SK-N-SH (cell line): ENCODE measurements around the gene CD244. TPM values are rescaled to one million over a fixed set of nuclear protein-coding genes. Genes with fewer than 3 reads are reported as not detected.

Experiments
- CTCF ChIA-PET: fragments of 300-600, 350-600 bp; formaldehyde crosslinking; extraction: SDS; loops from one replicate; lab custom pipeline; 2021; lab: Yijun Ruan, JAX
- POLR2A ChIA-PET: fragments of 350-600 bp; sonication (Branson Sonifier 250); formaldehyde crosslinking; extraction: SDS; loops from one replicate; lab custom pipeline; 2020; ENCODE audit warnings: antibody characterized with exemption, inconsistent platforms; lab: Yijun Ruan, JAX
- DNase-seq: peaks from one replicate; pipeline ENCODE4 v3.0.0; 2012
- H2AFZ ChIP-seq: fragments of 200-600 bp; sonication (generic); 2 replicates; pipeline ENCODE4 v1.8.1; 2016; ENCODE audit warnings: antibody characterized with exemption, mild to moderate bottlenecking, low read depth
- H3F3A ChIP-seq: fragments of 200-600 bp; sonication (generic); replicated peaks from 2 replicates; pipeline ENCODE3; 2016; ENCODE audit warnings: antibody characterized with exemption, mild to moderate bottlenecking; ENCODE audit not compliant: insufficient read depth
- H3K27ac ChIP-seq, 2 experiments: fragments of 200-500 bp in 1 of 2; fragments of 200-600 bp in 1 of 2; sonication (Bioruptor generic) in 1 of 2; sonication (generic), shearing (Covaris generic) in 1 of 2; 2 replicates each; pipeline versions ENCODE4 v1.5.1 to v1.6.1; 2014 to 2016; ENCODE audit warnings: low read depth in 2 of 2, inconsistent platforms in 1 of 2, low read length in 1 of 2, mild to moderate bottlenecking in 1 of 2, mixed read lengths in 1 of 2
- H3K27me3 ChIP-seq: fragments of 200-600 bp; sonication (generic), shearing (Covaris generic); 2 replicates; pipeline ENCODE4 v1.6.1; 2016; ENCODE audit warnings: mixed run types; ENCODE audit not compliant: insufficient read depth
- H3K36me3 ChIP-seq, 2 experiments: fragments of 200-500 bp in 1 of 2; fragments of 200-600 bp in 1 of 2; sonication (Bioruptor generic) in 1 of 2; sonication (generic) in 1 of 2; replicated peaks in 1 of 2; 2 replicates each; pipeline versions ENCODE3 to v1.5.1; 2014 to 2016; ENCODE audit warnings: low read length in 1 of 2, mild to moderate bottlenecking in 1 of 2; ENCODE audit not compliant: insufficient read depth in 2 of 2, control insufficient read depth in 1 of 2
- H3K4me1 ChIP-seq, 2 experiments: fragments of 200-500 bp in 1 of 2; fragments of 200-600 bp in 1 of 2; sonication (Bioruptor generic) in 1 of 2; sonication (generic), shearing (Covaris generic) in 1 of 2; 2 replicates each; pipeline versions ENCODE4 v1.5.1 to v1.6.1; 2014 to 2016; ENCODE audit warnings: low read depth in 1 of 2, low read length in 1 of 2, mixed run types in 1 of 2; ENCODE audit not compliant: insufficient read depth in 2 of 2, control insufficient read depth in 1 of 2
- H3K4me2 ChIP-seq: fragments of 200-600 bp; sonication (generic), shearing (Covaris generic); 2 replicates; pipeline ENCODE4 v1.6.1; 2017; ENCODE audit warnings: mixed run types
- H3K4me3 ChIP-seq, 2 experiments: fragments of 200-500 bp in 1 of 2; fragments of 200-600 bp in 1 of 2; sonication (Bioruptor generic) in 1 of 2; sonication (generic), shearing (Covaris generic) in 1 of 2; 2 replicates each; pipeline versions ENCODE4 v1.5.1 to v1.8.1; 2014 to 2016; ENCODE audit warnings: low read depth in 2 of 2, inconsistent platforms in 1 of 2, low read length in 1 of 2, mild to moderate bottlenecking in 1 of 2, mixed read lengths in 1 of 2, moderate library complexity in 1 of 2
- H3K79me2 ChIP-seq: fragments of 200-600 bp; sonication (generic); 2 replicates; pipeline ENCODE4 v1.8.1; 2017; ENCODE audit warnings: mild to moderate bottlenecking; ENCODE audit not compliant: insufficient read depth
- H3K9ac ChIP-seq: fragments of 200-600 bp; sonication (generic); 2 replicates; pipeline ENCODE4 v1.6.1; 2017; ENCODE audit warnings: mixed run types
- H3K9me2 ChIP-seq: fragments of 200-600 bp; sonication (generic); 2 replicates; pipeline ENCODE4 v1.6.1; 2017; ENCODE audit warnings: mixed run types
- H3K9me3 ChIP-seq: fragments of 200-600 bp; sonication (generic); 2 replicates; pipeline ENCODE4 v1.6.1; 2017; ENCODE audit warnings: mixed run types, mild to moderate bottlenecking, moderate library complexity
- H4K20me1 ChIP-seq: fragments of 200-600 bp; sonication (generic); 2 replicates; pipeline ENCODE4 v1.6.1; 2017; ENCODE audit warnings: mild to moderate bottlenecking, mixed run types; ENCODE audit not compliant: insufficient read depth
- CHD2 ChIP-seq: fragments of 150-350 bp; IDR thresholded peaks from 2 replicates; pipeline ENCODE4 v1.6.1; 2018; ENCODE audit warnings: low read length; ENCODE audit not compliant: partially characterized antibody
- CTCF ChIP-seq: fragments of 200-600 bp; sonication (generic); IDR thresholded peaks from 2 replicates; pipeline ENCODE4 v1.6.1; 2017; ENCODE audit warnings: antibody characterized with exemption, mild to moderate bottlenecking, moderate library complexity
- ELF1 ChIP-seq: IDR thresholded peaks from 2 replicates; pipeline ENCODE4 v1.4.0; 2012
- EP300 ChIP-seq, 2 experiments: IDR thresholded peaks; 2 replicates each; pipeline versions ENCODE4 v1.4.0 to v1.6.1; 2012; ENCODE audit warnings: borderline replicate concordance in 1 of 2, low read depth in 1 of 2, low read length in 1 of 2
- FOXJ3 ChIP-seq: sonication (generic); formaldehyde crosslinking; IDR thresholded peaks from 2 replicates; pipeline ENCODE4 v1.5.1; 2020; ENCODE audit warnings: mild to moderate bottlenecking, missing genetic modification reagents
- GABPA ChIP-seq: IDR thresholded peaks from 2 replicates; pipeline ENCODE4 v1.4.0; 2012; ENCODE audit warnings: low read depth, mild to moderate bottlenecking
- GATA2 ChIP-seq: sonication (generic); formaldehyde crosslinking; IDR thresholded peaks from 2 replicates; pipeline ENCODE4 v1.5.0; 2020; ENCODE audit warnings: mild to moderate bottlenecking, missing genetic modification reagents
- JUND ChIP-seq: IDR thresholded peaks from 2 replicates; pipeline ENCODE4 v1.4.0; 2012
- MAX ChIP-seq: IDR thresholded peaks from 2 replicates; pipeline ENCODE4 v1.4.0; 2012; ENCODE audit warnings: low read depth
- MEF2A ChIP-seq: IDR thresholded peaks from 2 replicates; pipeline ENCODE4 v1.4.0; 2012; ENCODE audit warnings: low read depth, borderline replicate concordance
- MXI1 ChIP-seq: IDR thresholded peaks from 2 replicates; pipeline ENCODE4 v1.6.1; 2012; ENCODE audit warnings: mild to moderate bottlenecking, low read depth, low read length, improper control_type of control experiment
- NRF1 ChIP-seq: IDR thresholded peaks from 2 replicates; pipeline ENCODE4 v1.6.1; 2012; ENCODE audit warnings: low read depth, mild to moderate bottlenecking, low read length
- RAD21 ChIP-seq: IDR thresholded peaks from 2 replicates; pipeline ENCODE4 v1.6.1; 2012; ENCODE audit warnings: mild to moderate bottlenecking, low read length
- RCOR1 ChIP-seq: fragments of 150-350 bp; IDR thresholded peaks from 2 replicates; pipeline ENCODE4 v1.6.1; 2017; ENCODE audit warnings: antibody characterized with exemption, low read length
- RFX5 ChIP-seq: IDR thresholded peaks from 2 replicates; pipeline ENCODE4 v1.6.1; 2012; ENCODE audit warnings: mild to moderate bottlenecking, improper control_type of control experiment, low read length
- RXRA ChIP-seq: IDR thresholded peaks from 2 replicates; pipeline ENCODE4 v1.4.0; 2012; ENCODE audit warnings: low read depth, mild to moderate bottlenecking, borderline replicate concordance
- SIN3A ChIP-seq: IDR thresholded peaks from 2 replicates; pipeline ENCODE4 v1.6.1; 2012; ENCODE audit warnings: low read depth, mild to moderate bottlenecking, low read length, moderate library complexity, borderline replicate concordance
- SMC3 ChIP-seq: IDR thresholded peaks from 2 replicates; pipeline ENCODE4 v1.6.1; 2012; ENCODE audit warnings: low read depth, low read length, improper control_type of control experiment
- USF2 ChIP-seq: fragments of 150-350 bp; IDR thresholded peaks from 2 replicates; pipeline ENCODE4 v1.6.1; 2017; ENCODE audit warnings: antibody characterized with exemption, low read length, low read depth, borderline replicate concordance
- WGBS: methylation state at CpG from one replicate; pipeline ENCODE4 v1.1.6; 2017; ENCODE audit warnings: low lambda C conversion rate; 5-methylcytosine and 5-hydroxymethylcytosine counted together
- polyA plus RNA-seq, 3 experiments: library from polyadenylated mRNA; depleted of rRNA; stranded (reverse); fragments of >200 nt; gene quantifications; 2 replicates each; pipeline ENCODE4 v1.2.3, GENCODE V29; 2012
- TF ChIP-seq, protein P1 (sequence below): IDR thresholded peaks from 2 replicates; pipeline ENCODE4 v1.4.0; 2012; ENCODE audit warnings: low read depth, borderline replicate concordance

The CD244 gene
- polyA plus RNA-seq, 1 of the 3 experiments (the other 2 are of a cell fraction): not detected

- WGBS: 16% methylated on average over 4 of the region's 4 CpGs
- no peak for TF ChIP-seq SIN3A
- TF ChIP-seq USF2: no peak
- TF ChIP-seq RAD21: no peak
- no peak for TF ChIP-seq MAX
- no peak for TF ChIP-seq SMC3
- no peak for TF ChIP-seq CTCF
- TF ChIP-seq GABPA: no peak
- TF ChIP-seq FOXJ3 (CRISPR knock-in tag): no peak
- no peak for TF ChIP-seq RFX5
- no peak for TF ChIP-seq RCOR1
- TF ChIP-seq NRF1: no peak
- no peak for TF ChIP-seq GATA2 (CRISPR knock-in tag)
- no peak for TF ChIP-seq EP300 (IDR thresholded peaks at IDR 0.05; ENCODE audit: borderline replicate concordance in 1 of 2, low read depth in 1 of 2, low read length in 1 of 2)
- TF ChIP-seq MXI1: no peak
- peaks cover 22% of the 10 kb centered on the region; the same call in 1 of the 2 replicates for H3K27me3 ChIP-seq
- H3F3A ChIP-seq: no peaks in the 10 kb centered on the region
- POLR2A ChIA-PET: no interaction called here
- no peak overlapping the region for H3K9ac ChIP-seq
- no peak overlapping the region for H3K4me2 ChIP-seq
- no peaks in the 10 kb centered on the region for H3K9me2 ChIP-seq
- H3K36me3 ChIP-seq: no peaks in the 10 kb centered on the region
- H3K27ac ChIP-seq: no peak overlapping the region
- CTCF ChIA-PET: interaction anchor here (1.2 kb wide), 1 partner anchor 43 kb away, joined by 3 read pairs; no protein-coding TSS in a partner anchor
- H4K20me1 ChIP-seq: no peaks in the 10 kb centered on the region
- no peaks in the 10 kb centered on the region for H3K4me1 ChIP-seq
- H3K79me2 ChIP-seq: no peaks in the 10 kb centered on the region
- H3K9me3 ChIP-seq: no peaks in the 10 kb centered on the region
- no peak overlapping the region for H2AFZ ChIP-seq
- DNase-seq: no peak
- H3K4me3 ChIP-seq: no peak overlapping the region
Observed at GRCh38 chr1:160841079-160841478, 21.6 kb downstream of the CD244 start.

- no peak overlapping the region for H3K4me3 ChIP-seq
- no peaks in the 10 kb centered on the region for H3K9me2 ChIP-seq
- H3F3A ChIP-seq: no peaks in the 10 kb centered on the region
- no peaks in the 10 kb centered on the region for H3K4me1 ChIP-seq
- no peaks in the 10 kb centered on the region for H3K9me3 ChIP-seq
- H3K27me3 ChIP-seq: peaks cover 31% of the 10 kb centered on the region; the same call in 1 of the 2 replicates
- H3K9ac ChIP-seq: no peak overlapping the region
- ChIA-PET POLR2A (no interaction called here), CTCF (interaction anchor here (1.2 kb wide), 1 partner anchor 45 kb away, joined by 3 read pairs; no protein-coding TSS in a partner anchor)
- no peak for DNase-seq
- no peak overlapping the region for H3K4me2 ChIP-seq
- WGBS: 33% methylated on average over 2 of the region's 2 CpGs
- H3K79me2 ChIP-seq: no peaks in the 10 kb centered on the region
- H4K20me1 ChIP-seq: no peaks in the 10 kb centered on the region
- H3K36me3 ChIP-seq: no peaks in the 10 kb centered on the region
- no peak overlapping the region for H3K27ac ChIP-seq
- H2AFZ ChIP-seq: no peak overlapping the region
- TF ChIP-seq RXRA: no peak
- TF ChIP-seq USF2: no peak
- no peak for TF ChIP-seq GABPA
- TF ChIP-seq JUND: no peak
- TF ChIP-seq CHD2: no peak
- no peak for TF ChIP-seq RFX5
- TF ChIP-seq ELF1: no peak
- TF ChIP-seq GATA2 (CRISPR knock-in tag): no peak
- no peak for TF ChIP-seq MEF2A
- TF ChIP-seq, protein P1, sequence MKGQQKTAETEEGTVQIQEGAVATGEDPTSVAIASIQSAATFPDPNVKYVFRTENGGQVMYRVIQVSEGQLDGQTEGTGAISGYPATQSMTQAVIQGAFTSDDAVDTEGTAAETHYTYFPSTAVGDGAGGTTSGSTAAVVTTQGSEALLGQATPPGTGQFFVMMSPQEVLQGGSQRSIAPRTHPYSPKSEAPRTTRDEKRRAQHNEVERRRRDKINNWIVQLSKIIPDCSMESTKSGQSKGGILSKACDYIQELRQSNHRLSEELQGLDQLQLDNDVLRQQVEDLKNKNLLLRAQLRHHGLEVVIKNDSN: no peak
Observed at GRCh38 chr1:160839746-160840145, 22.9 kb downstream of the CD244 start.
